GM10248 (cell line): ENCODE measurements around the gene MED13L.
"Not testable (repeated sequence)": the region's sequence is repeated elsewhere in the genome, so short reads cannot be mapped to it uniquely, and the experiment has no call there.

Source experiments
- CTCF ChIA-PET: fragments of 300-600 bp; sonication (Branson Sonifier 250); formaldehyde crosslinking; extraction: SDS; loops from one replicate; lab custom pipeline; 2021; ENCODE audit warnings: antibody characterized with exemption; lab: Yijun Ruan, JAX
- POLR2A ChIA-PET: fragments of 350-650 bp; sonication (Branson Sonifier 250); formaldehyde crosslinking; extraction: SDS; loops from one replicate; lab custom pipeline; 2020; ENCODE audit warnings: antibody characterized with exemption; lab: Yijun Ruan, JAX
- DNase-seq: peaks from one replicate; pipeline ENCODE4 v3.0.0; 2012; ENCODE audit errors: extremely low spot score
- TF ChIP-seq, protein P1 (sequence below): IDR thresholded peaks from 2 replicates; pipeline ENCODE4 v1.5.1; 2012; ENCODE audit warnings: mild to moderate bottlenecking, low read depth; ENCODE audit errors: extremely low read depth, missing control alignments, control extremely low read depth

The MED13L gene

DNA sequence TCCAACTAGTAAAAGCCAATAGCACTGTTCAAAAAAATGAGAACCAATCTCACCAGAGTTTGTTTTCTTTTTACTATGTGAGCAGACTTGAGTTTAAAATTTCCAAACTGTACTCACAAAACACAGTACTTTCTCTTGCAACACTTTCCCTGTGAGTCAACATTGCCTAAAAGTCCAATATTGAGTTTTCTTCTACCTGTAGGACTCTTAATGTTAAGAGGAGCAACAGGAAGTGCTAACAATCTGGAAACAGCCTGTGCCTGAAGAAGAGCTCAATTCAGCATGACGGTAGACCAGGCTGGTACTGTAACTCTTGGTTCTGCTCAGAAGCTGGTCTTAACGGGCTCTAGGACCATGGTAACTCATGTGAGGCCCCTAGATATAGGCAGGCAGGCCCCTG is 144.3 kb downstream of the MED13L start:
- ChIA-PET CTCF (interaction anchor here (1.0 to 1.5 kb wide), 5 partner anchors 9 to 65 kb away, joined by 3 to 9 read pairs (median 4); no protein-coding TSS in a partner anchor), POLR2A (no interaction called here)

DNA sequence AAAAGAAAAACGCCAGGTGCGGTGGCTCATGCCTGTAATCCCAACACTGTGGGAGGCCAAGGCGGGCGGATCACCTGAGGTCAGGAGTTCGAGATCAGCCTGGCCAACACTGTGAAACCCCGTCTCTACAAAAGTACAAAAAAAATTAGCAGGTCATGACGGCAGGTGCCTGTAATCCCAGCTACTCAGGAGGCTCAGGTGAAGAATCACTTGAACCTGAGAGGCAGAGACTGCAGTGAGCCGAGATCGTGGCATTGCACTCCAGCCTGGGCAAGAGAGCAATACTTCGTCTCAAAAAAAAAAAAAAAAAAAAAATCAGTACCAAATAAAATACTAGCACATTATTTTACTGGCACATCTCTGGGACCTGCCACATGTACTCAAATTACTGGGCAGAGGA is 145.5 kb downstream of the MED13L start:
- POLR2A ChIA-PET: interaction anchor here (0.7 kb wide), 1 partner anchor 16 kb away, joined by 5 read pairs; no protein-coding TSS in a partner anchor
- CTCF ChIA-PET, DNase-seq: not testable (repeated sequence)

More for the DNA sequence above, 144.3 kb downstream of the MED13L start:
- DNase-seq: no peak
- TF ChIP-seq, protein P1, sequence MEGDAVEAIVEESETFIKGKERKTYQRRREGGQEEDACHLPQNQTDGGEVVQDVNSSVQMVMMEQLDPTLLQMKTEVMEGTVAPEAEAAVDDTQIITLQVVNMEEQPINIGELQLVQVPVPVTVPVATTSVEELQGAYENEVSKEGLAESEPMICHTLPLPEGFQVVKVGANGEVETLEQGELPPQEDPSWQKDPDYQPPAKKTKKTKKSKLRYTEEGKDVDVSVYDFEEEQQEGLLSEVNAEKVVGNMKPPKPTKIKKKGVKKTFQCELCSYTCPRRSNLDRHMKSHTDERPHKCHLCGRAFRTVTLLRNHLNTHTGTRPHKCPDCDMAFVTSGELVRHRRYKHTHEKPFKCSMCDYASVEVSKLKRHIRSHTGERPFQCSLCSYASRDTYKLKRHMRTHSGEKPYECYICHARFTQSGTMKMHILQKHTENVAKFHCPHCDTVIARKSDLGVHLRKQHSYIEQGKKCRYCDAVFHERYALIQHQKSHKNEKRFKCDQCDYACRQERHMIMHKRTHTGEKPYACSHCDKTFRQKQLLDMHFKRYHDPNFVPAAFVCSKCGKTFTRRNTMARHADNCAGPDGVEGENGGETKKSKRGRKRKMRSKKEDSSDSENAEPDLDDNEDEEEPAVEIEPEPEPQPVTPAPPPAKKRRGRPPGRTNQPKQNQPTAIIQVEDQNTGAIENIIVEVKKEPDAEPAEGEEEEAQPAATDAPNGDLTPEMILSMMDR: no peak

DNA sequence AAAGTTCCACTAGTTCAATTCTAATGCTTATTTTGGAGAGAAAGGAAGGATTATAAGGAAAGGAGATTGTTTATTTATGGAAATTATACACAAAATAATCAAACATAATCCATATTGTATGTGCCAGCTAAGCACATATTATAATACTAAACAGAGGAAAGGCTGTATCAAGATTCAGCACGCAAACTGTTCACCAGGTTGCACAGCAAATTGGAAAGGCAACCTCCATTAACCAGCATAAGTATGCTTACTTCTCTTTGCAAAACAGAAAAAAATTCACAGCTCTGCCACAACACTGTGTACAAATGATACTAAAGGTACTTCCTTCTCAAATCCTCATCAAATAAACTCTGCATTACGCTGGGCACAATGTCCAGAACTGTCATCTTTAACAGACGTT is 146.3 kb downstream of the MED13L start:
- ChIA-PET CTCF (interaction anchor here (1.0 to 1.4 kb wide), 4 partner anchors 9 to 47 kb away, joined by 3 to 4 read pairs (median 3); no protein-coding TSS in a partner anchor), POLR2A (interaction anchor here (0.7 kb wide), 1 partner anchor 15 kb away, joined by 5 read pairs; no protein-coding TSS in a partner anchor)
- DNase-seq: no peak
- TF ChIP-seq, protein P1: no peak

DNA sequence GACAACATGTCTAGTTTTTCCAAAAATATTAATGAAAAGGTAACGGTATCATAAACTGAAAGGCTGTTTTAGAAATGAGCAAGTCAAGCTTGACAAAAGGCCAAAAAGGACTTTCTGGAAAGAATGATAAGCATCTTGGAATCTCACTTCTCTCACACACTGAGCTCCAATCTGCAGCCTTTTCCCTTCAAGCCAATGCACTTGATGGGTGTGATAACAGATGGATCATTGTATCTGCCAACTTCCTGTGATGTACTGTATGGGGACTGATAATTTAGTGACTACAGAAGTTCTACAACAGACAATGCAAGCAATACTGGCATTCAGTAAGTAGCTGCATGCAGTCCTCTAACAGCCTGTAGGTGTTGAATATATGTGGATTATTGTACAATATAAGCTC is 147.1 kb downstream of the MED13L start:
- TF ChIP-seq, protein P1: no peak
- ChIA-PET CTCF (interaction anchor here (1.0 to 1.4 kb wide), 5 partner anchors 8 to 47 kb away, joined by 3 to 4 read pairs (median 3); no protein-coding TSS in a partner anchor), POLR2A (no interaction called here)
- DNase-seq: no peak

DNA sequence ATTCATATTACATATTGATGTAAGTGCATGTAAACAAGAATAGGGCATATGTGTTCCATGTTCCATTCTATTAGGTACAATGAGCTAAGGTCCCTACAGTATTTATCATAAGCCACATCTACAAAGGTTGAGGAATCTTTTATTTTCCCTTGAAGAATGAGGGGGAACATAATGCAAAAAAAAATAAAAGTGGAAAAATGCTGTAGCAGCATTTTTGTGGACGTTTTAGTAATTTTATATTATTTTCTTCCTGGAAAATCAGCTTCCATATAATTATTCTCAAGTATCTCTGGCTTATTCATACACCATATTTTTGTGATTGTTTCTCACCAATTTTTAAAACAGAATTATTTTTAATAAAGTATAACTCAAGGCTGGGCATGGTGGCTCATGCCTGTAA is 148.7 kb downstream of the MED13L start:
- no peak for DNase-seq
- ChIA-PET CTCF (interaction anchor here (1.5 to 3.2 kb wide), 3 partner anchors 8 to 15 kb away, joined by 5 to 18 read pairs (median 7); no protein-coding TSS in a partner anchor), POLR2A (no interaction called here)
- TF ChIP-seq, protein P1: no peak

DNA sequence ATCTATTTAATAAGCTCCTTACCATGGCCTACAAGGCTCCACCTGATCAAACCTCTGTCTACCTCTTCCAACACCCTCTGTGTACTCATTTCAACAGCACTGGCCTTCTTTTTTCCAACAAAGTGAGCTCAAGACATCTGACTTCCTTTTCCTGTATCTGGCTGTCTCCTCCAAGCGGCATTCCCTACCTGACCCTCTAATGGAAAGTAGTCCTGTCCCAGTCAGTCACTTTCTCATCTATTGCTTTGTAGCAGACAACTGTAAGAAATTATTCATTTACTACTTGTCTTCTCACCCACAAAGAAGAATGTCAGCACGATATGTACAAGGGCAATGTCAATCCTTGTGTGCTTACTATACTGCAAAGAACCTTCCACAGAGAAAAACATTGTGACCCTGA is 149.6 kb downstream of the MED13L start:
- no peak for DNase-seq
- POLR2A ChIA-PET: no interaction called here
- CTCF ChIA-PET: interaction anchor here (1.5 to 3.2 kb wide), 3 partner anchors 9 to 16 kb away, joined by 5 to 18 read pairs (median 7); no protein-coding TSS in a partner anchor
- TF ChIP-seq, protein P1: no peak

DNA sequence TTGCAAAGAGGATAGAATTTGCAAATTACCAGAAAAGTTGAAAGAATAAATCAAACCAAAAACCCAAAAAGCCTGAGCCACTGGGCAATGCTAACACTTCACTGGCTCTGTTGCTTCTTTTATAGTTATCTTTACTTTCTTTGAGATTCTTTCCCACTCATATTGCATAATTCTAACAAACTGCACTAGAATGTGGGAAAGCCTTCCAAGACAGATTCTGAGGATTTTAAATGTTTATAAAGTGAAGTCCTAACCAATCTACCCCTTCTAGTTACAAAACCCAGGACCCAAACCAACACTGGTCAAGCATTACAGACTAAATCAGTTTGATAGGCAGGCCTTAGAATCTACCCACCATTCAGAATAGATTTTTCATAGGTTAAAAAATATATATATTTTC is 150.9 kb downstream of the MED13L start:
- TF ChIP-seq, protein P1: no peak
- POLR2A ChIA-PET: no interaction called here

More for the DNA sequence above, 150.9 kb downstream of the MED13L start:
- no peak for DNase-seq
- CTCF ChIA-PET: interaction anchor here (0.8 to 3.2 kb wide), 2 partner anchors 11 to 15 kb away, joined by 3 to 18 read pairs; no protein-coding TSS in a partner anchor
